ENCODE data around the gene MYCL. TPM values are rescaled to one million over a fixed set of nuclear protein-coding genes. Genes with fewer than 3 reads are reported as not detected.

Gene MYCL
- total and polyA plus RNA-seq, 10 of the 15 experiments (the other 5 are each of a cell fraction or from before 2014, with no cell fraction given) = 0.11 to 1.4 (median 0.40) TPM; not detected in 1

DNA sequence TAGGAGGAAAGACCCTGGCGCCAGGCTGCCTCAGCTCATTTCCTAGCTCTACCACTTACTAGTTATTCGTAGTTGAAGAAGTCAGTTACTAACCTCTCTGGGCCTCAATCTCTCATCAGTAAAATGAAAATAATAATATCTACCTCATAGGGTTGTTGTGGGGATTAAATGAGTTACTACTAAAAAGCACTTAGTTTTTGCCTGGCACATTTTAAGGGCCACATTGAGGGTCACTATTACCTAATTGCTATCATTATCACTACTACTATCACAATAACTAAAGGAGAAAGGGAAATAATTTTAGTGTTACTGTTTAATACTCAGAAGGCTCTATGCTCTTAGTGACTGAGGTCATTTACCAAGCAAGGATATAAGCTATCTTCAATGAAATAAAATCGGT lies 43.4 kb downstream of the MYCL start (continued):
- TF ChIP-seq, protein P1, sequence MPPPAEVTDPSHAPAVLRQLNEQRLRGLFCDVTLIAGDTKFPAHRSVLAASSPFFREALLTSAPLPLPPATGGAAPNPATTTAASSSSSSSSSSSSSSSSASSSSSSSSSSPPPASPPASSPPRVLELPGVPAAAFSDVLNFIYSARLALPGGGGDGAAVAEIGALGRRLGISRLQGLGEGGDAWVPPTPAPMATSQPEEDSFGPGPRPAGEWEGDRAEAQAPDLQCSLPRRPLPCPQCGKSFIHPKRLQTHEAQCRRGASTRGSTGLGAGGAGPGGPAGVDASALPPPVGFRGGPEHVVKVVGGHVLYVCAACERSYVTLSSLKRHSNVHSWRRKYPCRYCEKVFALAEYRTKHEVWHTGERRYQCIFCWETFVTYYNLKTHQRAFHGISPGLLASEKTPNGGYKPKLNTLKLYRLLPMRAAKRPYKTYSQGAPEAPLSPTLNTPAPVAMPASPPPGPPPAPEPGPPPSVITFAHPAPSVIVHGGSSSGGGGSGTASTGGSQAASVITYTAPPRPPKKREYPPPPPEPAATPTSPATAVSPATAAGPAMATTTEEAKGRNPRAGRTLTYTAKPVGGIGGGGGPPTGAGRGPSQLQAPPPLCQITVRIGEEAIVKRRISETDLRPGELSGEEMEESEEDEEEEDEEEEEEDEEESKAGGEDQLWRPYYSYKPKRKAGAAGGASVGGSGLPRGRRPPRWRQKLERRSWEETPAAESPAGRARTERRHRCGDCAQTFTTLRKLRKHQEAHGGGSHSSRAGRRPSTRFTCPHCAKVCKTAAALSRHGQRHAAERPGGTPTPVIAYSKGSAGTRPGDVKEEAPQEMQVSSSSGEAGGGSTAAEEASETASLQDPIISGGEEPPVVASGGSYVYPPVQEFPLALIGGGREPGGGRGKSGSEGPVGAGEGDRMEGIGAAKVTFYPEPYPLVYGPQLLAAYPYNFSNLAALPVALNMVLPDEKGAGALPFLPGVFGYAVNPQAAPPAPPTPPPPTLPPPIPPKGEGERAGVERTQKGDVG (CRISPR knock-in tag; IDR thresholded peaks at IDR 0.05) = no peak
- TF ChIP-seq, protein P2, sequence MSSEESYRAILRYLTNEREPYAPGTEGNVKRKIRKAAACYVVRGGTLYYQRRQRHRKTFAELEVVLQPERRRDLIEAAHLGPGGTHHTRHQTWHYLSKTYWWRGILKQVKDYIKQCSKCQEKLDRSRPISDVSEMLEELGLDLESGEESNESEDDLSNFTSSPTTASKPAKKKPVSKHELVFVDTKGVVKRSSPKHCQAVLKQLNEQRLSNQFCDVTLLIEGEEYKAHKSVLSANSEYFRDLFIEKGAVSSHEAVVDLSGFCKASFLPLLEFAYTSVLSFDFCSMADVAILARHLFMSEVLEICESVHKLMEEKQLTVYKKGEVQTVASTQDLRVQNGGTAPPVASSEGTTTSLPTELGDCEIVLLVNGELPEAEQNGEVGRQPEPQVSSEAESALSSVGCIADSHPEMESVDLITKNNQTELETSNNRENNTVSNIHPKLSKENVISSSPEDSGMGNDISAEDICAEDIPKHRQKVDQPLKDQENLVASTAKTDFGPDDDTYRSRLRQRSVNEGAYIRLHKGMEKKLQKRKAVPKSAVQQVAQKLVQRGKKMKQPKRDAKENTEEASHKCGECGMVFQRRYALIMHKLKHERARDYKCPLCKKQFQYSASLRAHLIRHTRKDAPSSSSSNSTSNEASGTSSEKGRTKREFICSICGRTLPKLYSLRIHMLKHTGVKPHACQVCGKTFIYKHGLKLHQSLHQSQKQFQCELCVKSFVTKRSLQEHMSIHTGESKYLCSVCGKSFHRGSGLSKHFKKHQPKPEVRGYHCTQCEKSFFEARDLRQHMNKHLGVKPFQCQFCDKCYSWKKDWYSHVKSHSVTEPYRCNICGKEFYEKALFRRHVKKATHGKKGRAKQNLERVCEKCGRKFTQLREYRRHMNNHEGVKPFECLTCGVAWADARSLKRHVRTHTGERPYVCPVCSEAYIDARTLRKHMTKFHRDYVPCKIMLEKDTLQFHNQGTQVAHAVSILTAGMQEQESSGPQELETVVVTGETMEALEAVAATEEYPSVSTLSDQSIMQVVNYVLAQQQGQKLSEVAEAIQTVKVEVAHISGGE (CRISPR knock-in tag; IDR thresholded peaks at IDR 0.05) = no peak
- no peak for TF ChIP-seq POLR2A (IDR thresholded peaks at IDR 0.05; ENCODE audit: low read depth, low read length)

DNA sequence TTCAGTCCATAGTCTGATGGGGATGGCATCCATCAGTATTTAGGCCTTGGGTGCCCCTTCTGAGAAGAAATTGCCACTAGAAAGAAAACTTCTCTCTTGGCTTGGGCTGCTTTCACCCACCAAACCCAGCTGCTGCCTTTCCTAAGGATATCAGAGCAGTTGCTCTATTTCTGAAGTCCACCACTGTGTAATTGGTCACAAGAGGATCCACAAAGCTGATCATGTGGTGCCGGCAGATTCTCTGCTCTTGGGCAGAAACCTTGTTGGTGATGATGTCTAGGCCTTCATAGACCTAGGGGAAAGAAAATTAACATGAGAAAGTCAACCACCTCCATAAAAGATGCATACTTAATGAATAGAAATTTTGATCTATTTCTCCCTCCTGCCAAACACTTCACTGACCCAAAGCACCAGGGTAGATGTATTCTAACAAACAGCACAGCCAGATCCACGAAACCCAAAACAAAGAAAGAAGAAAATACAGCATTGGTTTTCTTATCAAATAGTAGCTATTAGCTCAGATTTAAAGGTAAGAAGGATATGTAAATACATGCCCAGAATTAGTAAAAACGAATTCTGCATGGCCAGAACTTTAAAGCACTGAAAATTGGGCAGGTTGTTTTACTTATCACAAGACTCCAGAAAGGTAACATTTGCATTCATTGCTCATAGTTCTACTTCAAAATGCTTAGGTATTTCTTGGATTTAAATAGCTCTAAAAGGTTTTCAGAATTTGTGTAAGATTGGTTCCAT lies 44.4 kb downstream of the MYCL start:
- ATAC-seq (no peak), FAIRE-seq (no peak), DNase-seq (ENCODE audit: low read depth, low spot score) (no peak)
- Histone ChIP-seq H2AFZ (ENCODE audit: control insufficient read depth, low read depth, low read length) (no peak overlapping the region), H3K36me3 (ENCODE audit: control insufficient read depth in 2 of 2, insufficient read depth in 2 of 2, low read length in 1 of 2) (peaks cover 6 to 11% of the 10 kb centered on the region in 2 experiments), H3K9me3 (replicated peaks; ENCODE audit: control insufficient read depth, insufficient read depth, low read length) (no peaks in the 10 kb centered on the region), H4K20me1 (ENCODE audit: control insufficient read depth, insufficient read depth) (no peaks in the 10 kb centered on the region), H3K27me3 (replicated peaks in 1 of 2; ENCODE audit: control insufficient read depth in 2 of 2, insufficient read depth in 2 of 2, low read length in 1 of 2) (no peaks in the 10 kb centered on the region), H3K9ac (ENCODE audit: control insufficient read depth, insufficient read depth, low read length) (no peak overlapping the region), H3K27ac (ENCODE audit: control insufficient read depth, insufficient read depth) (no peak overlapping the region), H3K4me3 (no peak overlapping the region), H3K4me2 (ENCODE audit: control insufficient read depth, insufficient read depth) (no peak overlapping the region), H3K4me1 (ENCODE audit: control insufficient read depth, insufficient read depth, low read length) (no peaks in the 10 kb centered on the region), H3K79me2 (ENCODE audit: control insufficient read depth, insufficient read depth, low read length) (peaks cover 21% of the 10 kb centered on the region)
- 59% methylated on average over 3 of the region's 3 CpGs for WGBS (ENCODE audit: insufficient coverage, insufficient replicate concordance, low lambda C conversion rate, missing lambda C conversion rate)
- ChIA-PET SMC1A (ENCODE audit: uncharacterized antibody, unreplicated experiment) (interaction anchor here (0.6 to 1.3 kb wide), 6 partner anchors 11 to 93 kb away, joined by 3 to 7 read pairs (median 3); no protein-coding TSS in a partner anchor), POLR2A (no interaction called here), RAD21 (ENCODE audit: unreplicated experiment) (interaction anchor here (0.8 to 1.1 kb wide), 2 partner anchors 11 to 40 kb away, joined by 3 read pairs; no protein-coding TSS in a partner anchor), CTCF (interaction anchor here (1.2 to 1.3 kb wide), 2 partner anchors 11 to 24 kb away, joined by 3 to 4 read pairs; no protein-coding TSS in a partner anchor)
- TF ChIP-seq PML (IDR thresholded peaks at IDR 0.05; ENCODE audit: low read length) = no peak
- TF ChIP-seq STAT1 (conservative IDR thresholded peaks at IDR 0.05) = no peak
- TF ChIP-seq, protein P3, sequence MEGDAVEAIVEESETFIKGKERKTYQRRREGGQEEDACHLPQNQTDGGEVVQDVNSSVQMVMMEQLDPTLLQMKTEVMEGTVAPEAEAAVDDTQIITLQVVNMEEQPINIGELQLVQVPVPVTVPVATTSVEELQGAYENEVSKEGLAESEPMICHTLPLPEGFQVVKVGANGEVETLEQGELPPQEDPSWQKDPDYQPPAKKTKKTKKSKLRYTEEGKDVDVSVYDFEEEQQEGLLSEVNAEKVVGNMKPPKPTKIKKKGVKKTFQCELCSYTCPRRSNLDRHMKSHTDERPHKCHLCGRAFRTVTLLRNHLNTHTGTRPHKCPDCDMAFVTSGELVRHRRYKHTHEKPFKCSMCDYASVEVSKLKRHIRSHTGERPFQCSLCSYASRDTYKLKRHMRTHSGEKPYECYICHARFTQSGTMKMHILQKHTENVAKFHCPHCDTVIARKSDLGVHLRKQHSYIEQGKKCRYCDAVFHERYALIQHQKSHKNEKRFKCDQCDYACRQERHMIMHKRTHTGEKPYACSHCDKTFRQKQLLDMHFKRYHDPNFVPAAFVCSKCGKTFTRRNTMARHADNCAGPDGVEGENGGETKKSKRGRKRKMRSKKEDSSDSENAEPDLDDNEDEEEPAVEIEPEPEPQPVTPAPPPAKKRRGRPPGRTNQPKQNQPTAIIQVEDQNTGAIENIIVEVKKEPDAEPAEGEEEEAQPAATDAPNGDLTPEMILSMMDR (IDR thresholded peaks at IDR 0.05 in 2 of 3, conservative IDR thresholded peaks at IDR 0.05 in 1 of 3; ENCODE audit: control insufficient read depth in 2 of 3, extremely low read depth in 1 of 3, insufficient read depth in 1 of 3, low read depth in 3 of 3, low read length in 3 of 3) = no peak
- TF ChIP-seq KDM1A (IDR thresholded peaks at IDR 0.05; ENCODE audit: borderline replicate concordance) = no peak
- TF ChIP-seq ESRRA (IDR thresholded peaks at IDR 0.05; ENCODE audit: low read length) = no peak
- TF ChIP-seq MEF2B (IDR thresholded peaks at IDR 0.05; ENCODE audit: partially characterized antibody, poor library complexity, severe bottlenecking) = no peak
- in situ Hi-C loops (cut with MboI) (no loop called here), intact Hi-C loops (cut with micrococcal nuclease; ENCODE audit: unreplicated experiment) (no loop called here)
- no TSS peak for BruUV-seq (replicated peaks)

Data from GM12878 (cell line).